HG03457 (cell line): ENCODE measurements around the gene ARFGAP3.

Source experiments
- ATAC-seq: cut with Tn5 transposase; IDR thresholded peaks from one replicate; pipeline ENCODE4 v1.9.1; 2021; ENCODE audit warnings: moderate number of reproducible peaks; ENCODE audit not compliant: unreplicated experiment

Gene ARFGAP3

GRCh38 chr22:42865536-42865935, 8.5 kb upstream of the ARFGAP3 start:
- no peak for ATAC-seq

- no peak for ATAC-seq
These were observed 6.4 kb upstream of the ARFGAP3 start for GRCh38 chr22:42863349-42863961.

GRCh38 chr22:42862045-42862734, 5.1 kb upstream of the ARFGAP3 start:
- ATAC-seq: no peak

GRCh38 chr22:42860968-42861367, 3.9 kb upstream of the ARFGAP3 start:
- no peak for ATAC-seq

- ATAC-seq: no peak
These were observed 890 bp upstream of the ARFGAP3 start for GRCh38 chr22:42857845-42858481.

GRCh38 chr22:42856179-42856864, 751 bp downstream of the ARFGAP3 start:
- ATAC-seq: peak; percentile 16

DNA sequence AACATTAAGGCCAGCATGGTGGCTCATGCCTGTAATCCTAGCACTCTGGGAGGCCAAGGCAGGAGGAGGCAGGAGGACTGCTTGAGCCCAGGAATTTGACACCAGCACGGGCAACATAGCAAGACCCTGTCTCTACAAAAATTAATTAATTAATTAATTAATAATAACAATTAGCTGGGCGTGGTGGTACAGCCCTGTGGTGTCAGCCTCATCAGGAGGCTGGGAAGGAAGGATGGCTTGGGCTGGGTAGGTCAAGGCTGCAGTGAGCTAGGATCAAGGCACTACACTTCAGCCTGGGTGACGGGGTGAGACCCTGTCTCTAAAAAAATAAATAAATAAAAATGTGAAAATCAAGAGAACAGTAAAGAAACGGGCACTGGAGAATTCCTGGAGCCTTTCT, 1.4 kb downstream of the ARFGAP3 start:
- ATAC-seq: no peak

DNA sequence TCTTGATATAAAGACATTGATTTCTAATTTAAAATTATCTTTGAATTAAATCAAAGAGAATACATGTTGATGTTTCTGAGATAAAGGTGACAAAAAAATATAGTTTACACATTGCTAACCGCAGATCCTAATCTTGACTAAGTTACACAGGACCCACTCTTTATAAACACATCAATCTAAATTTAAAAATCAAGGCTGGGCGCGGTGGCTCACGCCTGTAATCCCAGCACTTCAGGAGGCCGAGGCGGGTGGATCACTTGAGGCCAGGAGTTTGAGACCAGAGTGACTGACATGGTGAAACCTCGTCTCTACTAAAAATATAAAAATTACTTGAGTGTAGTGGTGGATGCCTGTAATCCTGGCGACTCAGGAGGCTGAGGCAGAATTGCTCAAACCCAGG, 1.9 kb downstream of the ARFGAP3 start:
- ATAC-seq: no peak

DNA sequence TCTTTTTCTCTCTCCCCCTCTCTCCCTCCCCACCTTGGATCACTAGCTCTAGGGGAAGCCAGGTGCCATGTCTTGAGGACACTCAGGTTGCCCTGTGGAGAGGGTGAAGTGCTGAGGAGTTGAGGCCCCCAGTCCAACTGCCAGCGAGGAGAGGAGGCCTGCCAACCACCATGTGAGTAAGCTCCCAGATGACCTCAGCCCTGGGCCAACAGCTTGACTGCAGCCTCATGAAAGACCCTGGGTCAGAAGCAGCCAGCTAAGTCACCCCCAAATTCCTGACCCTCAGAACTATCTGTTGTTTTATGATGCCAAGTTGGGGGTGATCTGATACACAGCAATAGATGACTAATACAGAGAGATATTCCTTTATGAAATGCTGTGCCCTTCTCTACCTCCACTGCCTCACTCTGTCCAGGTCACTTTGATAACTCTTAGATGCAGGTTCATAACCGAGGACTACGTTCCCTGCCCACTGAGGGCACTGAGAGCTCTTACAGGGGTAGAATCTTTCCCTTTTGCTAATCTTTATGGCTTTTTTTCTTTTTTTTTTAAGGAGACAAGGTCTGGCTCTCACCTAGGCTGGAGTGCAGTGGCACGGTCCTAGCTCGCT, 8.0 kb downstream of the ARFGAP3 start:
- ATAC-seq: no peak

- ATAC-seq: no peak
These were observed 10.0 kb downstream of the ARFGAP3 start for GRCh38 chr22:42847110-42847509.

DNA sequence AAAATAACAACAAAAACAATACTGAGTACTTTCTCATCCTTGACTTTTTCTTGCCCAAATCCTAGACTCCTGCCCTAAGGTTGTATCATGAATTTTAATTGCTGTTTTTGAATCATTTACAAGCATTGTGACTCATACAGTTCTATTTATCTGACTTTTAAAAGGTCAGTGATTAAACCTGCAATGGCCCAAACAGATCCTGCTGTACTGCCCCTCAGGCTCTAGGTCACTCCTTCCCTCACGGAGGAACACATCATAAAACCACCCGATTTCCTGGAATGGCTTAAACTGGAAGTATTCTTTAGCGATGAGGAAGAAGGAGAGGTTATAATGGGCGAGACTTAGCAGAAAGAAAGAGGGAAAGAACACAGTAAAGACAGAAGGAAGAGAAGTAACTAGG, 12.3 kb downstream of the ARFGAP3 start:
- no peak for ATAC-seq

DNA sequence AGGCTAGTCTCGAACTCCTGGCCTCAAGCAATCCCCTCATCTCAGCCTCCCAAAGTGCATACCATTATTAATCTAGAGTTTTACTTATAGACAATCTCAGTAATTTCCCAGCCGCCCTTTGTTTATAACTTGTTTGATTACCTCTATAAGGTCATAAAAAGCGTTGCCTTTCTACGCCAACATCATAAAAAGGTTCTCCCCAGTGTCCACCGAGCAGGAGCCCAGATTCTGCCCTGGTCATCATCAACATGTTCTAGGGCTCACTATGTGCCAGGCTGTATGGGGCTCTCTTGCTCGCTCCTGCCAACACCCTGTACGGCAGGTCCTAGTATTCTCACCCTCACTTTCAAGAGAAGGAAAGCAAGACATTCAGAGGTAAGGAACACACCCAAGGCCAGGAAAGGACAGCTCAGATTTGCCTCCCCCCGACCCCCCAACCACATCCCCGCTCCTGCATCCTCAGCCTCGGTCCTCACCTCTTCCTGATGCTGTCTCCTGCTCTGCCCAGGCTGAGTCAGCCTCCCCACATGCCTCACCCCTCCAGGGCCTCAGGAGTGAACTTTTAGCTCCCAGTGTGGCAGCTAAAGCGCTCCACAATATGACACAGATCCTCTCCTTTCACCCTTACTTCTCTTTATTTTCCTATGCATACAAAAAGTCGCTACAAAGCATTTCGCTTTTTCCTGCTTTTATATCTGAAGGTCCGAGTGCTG, 14.3 kb downstream of the ARFGAP3 start:
- ATAC-seq: no peak

DNA sequence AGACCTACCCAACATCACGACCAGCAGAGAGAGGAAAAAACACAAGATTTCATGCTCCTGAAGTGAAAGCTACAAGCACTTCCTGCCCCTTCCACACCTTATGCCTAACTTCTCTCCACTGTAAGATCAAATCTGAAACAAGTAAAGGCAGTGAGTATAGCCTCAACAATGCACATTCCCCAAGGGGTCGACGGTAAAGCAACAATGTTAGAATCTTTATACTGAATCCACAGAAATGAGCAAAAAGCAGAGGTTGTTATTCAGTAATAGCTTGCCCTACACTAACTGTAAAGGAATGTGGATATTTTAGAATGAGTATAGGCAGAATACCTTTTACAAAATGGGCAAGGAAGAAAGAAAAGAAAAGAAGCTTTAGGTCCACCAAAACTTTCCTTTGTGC, 15.6 kb downstream of the ARFGAP3 start:
- no peak for ATAC-seq

DNA sequence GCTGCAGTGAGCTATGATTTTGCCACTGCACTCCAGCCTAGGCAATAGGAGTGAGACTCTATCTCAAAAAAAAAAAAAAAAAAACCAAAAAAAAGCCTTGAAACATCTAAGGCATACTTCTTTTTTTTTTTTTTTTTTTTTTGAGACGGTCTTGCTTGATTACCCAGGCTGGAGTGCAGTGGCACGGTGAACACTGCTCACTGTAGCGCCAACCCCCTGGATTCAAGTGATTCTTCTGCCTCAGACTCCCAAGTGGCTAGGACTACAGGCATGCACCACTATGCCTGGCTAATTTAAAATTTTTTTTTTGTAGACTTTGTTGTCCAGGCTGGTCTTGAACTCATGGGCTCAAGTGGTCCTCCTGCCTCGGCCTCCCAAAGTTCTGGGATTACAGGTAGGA, 19.5 kb downstream of the ARFGAP3 start:
- ATAC-seq: no peak

- no peak for ATAC-seq
These were observed 21.0 kb downstream of the ARFGAP3 start for GRCh38 chr22:42836026-42836425.

GRCh38 chr22:42834177-42834949, 22.7 kb downstream of the ARFGAP3 start:
- ATAC-seq: no peak

DNA sequence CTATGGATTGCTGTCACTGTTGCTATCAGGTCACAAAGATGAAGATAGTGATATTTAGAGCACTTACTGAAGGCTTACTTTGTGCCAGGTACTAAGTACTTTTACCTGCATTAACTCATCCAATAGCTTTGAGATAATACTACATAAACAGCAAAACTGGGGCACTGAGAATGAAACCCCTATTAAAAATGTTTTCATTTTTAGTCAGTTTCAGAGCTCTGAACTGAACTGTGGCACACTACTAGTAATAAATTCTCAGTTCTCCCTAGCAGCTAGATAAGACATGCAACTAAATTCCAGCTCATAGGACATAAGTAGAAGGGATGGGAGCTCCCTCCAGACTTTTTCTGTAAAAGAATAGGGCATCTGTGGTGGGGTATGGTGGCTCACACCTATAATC, 24.0 kb downstream of the ARFGAP3 start:
- no peak for ATAC-seq

- ATAC-seq: no peak
These were observed 25.4 kb downstream of the ARFGAP3 start for GRCh38 chr22:42831712-42832111.

DNA sequence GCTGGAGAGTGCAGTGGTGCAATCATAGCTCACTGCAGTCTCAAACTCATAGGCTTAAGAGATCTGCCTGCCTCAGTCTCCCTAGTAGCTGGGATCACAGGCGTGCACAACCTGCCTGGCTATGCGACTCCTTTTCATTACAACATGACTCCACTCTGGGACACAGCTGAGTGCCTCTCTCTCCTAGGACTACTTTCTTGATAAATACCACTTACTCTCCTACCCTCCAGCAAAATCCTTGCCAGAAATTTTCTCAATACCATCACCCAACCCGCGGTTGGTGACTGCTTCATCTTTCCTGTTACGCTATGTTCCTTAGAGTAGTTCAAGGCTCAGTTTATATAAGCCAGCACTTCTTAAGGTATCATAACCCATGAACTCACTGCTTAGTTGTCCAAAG, 26.9 kb downstream of the ARFGAP3 start:
- no peak for ATAC-seq

- no peak for ATAC-seq
These were observed 27.8 kb downstream of the ARFGAP3 start for GRCh38 chr22:42829302-42829701.
